DND-41 (cell line): ENCODE measurements around the gene MIDN.

ENCODE experiments used
- EZH2 ChIP-seq: IDR thresholded peaks from 3 replicates; pipeline ENCODE4 v1.6.1; 2012; ENCODE audit warnings: borderline replicate concordance, low read depth, mild to moderate bottlenecking, moderate library complexity, low read length, inconsistent platforms; ENCODE audit not compliant: severe bottlenecking
- TF ChIP-seq, protein P1 (sequence below): IDR thresholded peaks from 2 replicates; pipeline ENCODE4 v1.5.1; 2012; ENCODE audit warnings: borderline replicate concordance, low read length, moderate library complexity, mild to moderate bottlenecking; ENCODE audit not compliant: poor library complexity, severe bottlenecking; ENCODE audit errors: extremely low read depth

GRCh38 chr19:1238369-1239303, 9.7 kb upstream of the MIDN start:
- TF ChIP-seq, protein P1, sequence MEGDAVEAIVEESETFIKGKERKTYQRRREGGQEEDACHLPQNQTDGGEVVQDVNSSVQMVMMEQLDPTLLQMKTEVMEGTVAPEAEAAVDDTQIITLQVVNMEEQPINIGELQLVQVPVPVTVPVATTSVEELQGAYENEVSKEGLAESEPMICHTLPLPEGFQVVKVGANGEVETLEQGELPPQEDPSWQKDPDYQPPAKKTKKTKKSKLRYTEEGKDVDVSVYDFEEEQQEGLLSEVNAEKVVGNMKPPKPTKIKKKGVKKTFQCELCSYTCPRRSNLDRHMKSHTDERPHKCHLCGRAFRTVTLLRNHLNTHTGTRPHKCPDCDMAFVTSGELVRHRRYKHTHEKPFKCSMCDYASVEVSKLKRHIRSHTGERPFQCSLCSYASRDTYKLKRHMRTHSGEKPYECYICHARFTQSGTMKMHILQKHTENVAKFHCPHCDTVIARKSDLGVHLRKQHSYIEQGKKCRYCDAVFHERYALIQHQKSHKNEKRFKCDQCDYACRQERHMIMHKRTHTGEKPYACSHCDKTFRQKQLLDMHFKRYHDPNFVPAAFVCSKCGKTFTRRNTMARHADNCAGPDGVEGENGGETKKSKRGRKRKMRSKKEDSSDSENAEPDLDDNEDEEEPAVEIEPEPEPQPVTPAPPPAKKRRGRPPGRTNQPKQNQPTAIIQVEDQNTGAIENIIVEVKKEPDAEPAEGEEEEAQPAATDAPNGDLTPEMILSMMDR = no peak
- no peak for TF ChIP-seq EZH2
